HL-60 (cell line): ENCODE measurements around the gene PYDC1.
"Not testable (repeated sequence)": the region's sequence is repeated elsewhere in the genome, so short reads cannot be mapped to it uniquely, and the experiment has no call there.

ENCODE experiments used
- DNase-seq, 2 experiments: peaks; one replicate each; pipeline ENCODE4 v3.0.0-alpha.2; 2010 to 2020; ENCODE audit warnings: low read depth in 1 of 2, low spot score in 1 of 2
- H3K27ac ChIP-seq: fragments of 250-450 bp; sonication (Bioruptor Pico); replicated peaks from 2 replicates; pipeline ENCODE4 v1.5.1; 2020; ENCODE audit warnings: mild to moderate bottlenecking, moderate library complexity
- H3K27me3 ChIP-seq: fragments of 250-450 bp; sonication (Bioruptor Pico); 2 replicates; pipeline ENCODE4 v1.5.1; 2021; ENCODE audit warnings: mild to moderate bottlenecking, moderate library complexity; ENCODE audit not compliant: insufficient read depth, poor library complexity, severe bottlenecking
- H3K4me3 ChIP-seq: replicated peaks from 2 replicates; pipeline ENCODE4 v1.5.1; 2011; ENCODE audit warnings: mild to moderate bottlenecking, control low read depth, low read length; ENCODE audit not compliant: insufficient read depth
- GABPA ChIP-seq: IDR thresholded peaks from 2 replicates; pipeline ENCODE4 v1.6.1; 2012; ENCODE audit warnings: low read depth
- POLR2AphosphoS5 ChIP-seq: IDR thresholded peaks from 2 replicates; pipeline ENCODE4 v1.6.1; 2012; ENCODE audit warnings: low read depth
- SPI1 ChIP-seq: IDR thresholded peaks from 2 replicates; pipeline ENCODE4 v1.6.1; 2012; ENCODE audit warnings: low read depth, mild to moderate bottlenecking, borderline replicate concordance
- TF ChIP-seq, protein P1 (sequence below): IDR thresholded peaks from one replicate; pipeline ENCODE4 v1.5.1; 2011; ENCODE audit warnings: low read length, control low read depth, inconsistent platforms; ENCODE audit not compliant: insufficient read depth
- TF ChIP-seq, protein P2 (sequence below): IDR thresholded peaks from 2 replicates; pipeline ENCODE4 v1.6.1; 2012; ENCODE audit warnings: low read depth; ENCODE audit not compliant: insufficient replicate concordance

Gene PYDC1

DNA sequence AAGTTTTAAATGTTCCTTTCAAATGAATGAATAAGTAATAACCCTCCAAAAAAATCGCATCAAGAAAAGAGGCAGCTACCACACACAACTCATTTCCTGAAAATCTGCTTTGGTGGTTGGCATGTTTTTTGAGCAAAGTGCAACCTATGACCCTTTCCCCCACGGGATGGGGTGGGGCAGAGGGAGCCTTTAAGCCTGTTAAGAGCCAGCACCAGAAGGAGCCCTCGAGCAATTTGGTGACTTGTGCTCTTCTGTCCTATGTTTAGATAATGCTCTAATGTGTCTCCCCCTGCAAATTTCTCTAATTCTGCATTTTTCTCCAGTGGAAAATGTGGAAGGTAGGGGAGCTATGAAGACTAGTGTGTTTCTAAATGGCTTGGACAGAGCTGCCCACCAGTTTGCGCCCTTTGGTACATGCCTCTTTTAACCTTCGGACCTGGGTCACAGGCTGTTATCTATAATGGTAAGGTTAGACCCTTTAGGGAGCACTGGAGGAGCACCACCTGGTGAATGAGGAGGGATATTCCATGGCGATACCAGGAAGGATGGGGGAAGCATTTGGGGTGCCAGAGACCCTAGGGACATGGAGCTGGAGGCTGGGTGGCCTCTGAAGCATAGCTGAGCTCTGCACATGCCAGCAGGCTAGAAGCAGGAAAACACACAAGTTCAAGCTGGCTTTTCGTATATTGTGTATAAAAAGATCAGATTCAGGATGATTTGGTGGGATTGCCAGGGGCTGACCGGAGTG is 15.9 kb downstream of the PYDC1 start:
- Histone ChIP-seq H3K27me3 (no peaks in the 10 kb centered on the region), H3K4me3 (peak overlapping the region; percentile 83), H3K27ac (peak overlapping the region; percentile 86)
- TF ChIP-seq, protein P1, sequence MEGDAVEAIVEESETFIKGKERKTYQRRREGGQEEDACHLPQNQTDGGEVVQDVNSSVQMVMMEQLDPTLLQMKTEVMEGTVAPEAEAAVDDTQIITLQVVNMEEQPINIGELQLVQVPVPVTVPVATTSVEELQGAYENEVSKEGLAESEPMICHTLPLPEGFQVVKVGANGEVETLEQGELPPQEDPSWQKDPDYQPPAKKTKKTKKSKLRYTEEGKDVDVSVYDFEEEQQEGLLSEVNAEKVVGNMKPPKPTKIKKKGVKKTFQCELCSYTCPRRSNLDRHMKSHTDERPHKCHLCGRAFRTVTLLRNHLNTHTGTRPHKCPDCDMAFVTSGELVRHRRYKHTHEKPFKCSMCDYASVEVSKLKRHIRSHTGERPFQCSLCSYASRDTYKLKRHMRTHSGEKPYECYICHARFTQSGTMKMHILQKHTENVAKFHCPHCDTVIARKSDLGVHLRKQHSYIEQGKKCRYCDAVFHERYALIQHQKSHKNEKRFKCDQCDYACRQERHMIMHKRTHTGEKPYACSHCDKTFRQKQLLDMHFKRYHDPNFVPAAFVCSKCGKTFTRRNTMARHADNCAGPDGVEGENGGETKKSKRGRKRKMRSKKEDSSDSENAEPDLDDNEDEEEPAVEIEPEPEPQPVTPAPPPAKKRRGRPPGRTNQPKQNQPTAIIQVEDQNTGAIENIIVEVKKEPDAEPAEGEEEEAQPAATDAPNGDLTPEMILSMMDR, result peak; percentile 19
- TF ChIP-seq POLR2AphosphoS5 (peak; percentile 53; the same call in 1 of the 2 replicates), GABPA (no peak)
- TF ChIP-seq, protein P2, sequence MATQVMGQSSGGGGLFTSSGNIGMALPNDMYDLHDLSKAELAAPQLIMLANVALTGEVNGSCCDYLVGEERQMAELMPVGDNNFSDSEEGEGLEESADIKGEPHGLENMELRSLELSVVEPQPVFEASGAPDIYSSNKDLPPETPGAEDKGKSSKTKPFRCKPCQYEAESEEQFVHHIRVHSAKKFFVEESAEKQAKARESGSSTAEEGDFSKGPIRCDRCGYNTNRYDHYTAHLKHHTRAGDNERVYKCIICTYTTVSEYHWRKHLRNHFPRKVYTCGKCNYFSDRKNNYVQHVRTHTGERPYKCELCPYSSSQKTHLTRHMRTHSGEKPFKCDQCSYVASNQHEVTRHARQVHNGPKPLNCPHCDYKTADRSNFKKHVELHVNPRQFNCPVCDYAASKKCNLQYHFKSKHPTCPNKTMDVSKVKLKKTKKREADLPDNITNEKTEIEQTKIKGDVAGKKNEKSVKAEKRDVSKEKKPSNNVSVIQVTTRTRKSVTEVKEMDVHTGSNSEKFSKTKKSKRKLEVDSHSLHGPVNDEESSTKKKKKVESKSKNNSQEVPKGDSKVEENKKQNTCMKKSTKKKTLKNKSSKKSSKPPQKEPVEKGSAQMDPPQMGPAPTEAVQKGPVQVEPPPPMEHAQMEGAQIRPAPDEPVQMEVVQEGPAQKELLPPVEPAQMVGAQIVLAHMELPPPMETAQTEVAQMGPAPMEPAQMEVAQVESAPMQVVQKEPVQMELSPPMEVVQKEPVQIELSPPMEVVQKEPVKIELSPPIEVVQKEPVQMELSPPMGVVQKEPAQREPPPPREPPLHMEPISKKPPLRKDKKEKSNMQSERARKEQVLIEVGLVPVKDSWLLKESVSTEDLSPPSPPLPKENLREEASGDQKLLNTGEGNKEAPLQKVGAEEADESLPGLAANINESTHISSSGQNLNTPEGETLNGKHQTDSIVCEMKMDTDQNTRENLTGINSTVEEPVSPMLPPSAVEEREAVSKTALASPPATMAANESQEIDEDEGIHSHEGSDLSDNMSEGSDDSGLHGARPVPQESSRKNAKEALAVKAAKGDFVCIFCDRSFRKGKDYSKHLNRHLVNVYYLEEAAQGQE, result no peak
- peak in 1 of 2 experiments; percentile 81 for DNase-seq

DNA sequence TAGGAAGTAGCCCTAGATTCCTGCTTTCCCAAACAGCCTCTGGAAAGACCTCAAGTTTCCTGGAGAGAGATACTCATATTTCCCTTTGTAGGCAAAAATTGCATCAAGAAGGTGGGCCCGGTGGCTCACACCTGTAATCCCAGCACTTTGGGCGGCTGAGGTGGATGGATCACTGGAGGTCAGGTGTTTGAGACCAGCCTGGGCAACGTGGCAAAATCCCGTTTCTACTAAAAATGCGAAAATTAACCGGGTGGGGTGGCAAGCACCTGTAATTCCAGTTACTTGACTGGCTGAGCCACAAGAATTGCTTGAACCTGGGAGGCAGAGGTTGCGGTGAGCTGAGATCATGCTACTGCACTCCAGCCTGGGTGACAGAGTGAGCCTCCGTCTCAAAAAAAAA is 16.8 kb downstream of the PYDC1 start:
- peak; percentile 6; the same call in 1 of the 2 replicates for TF ChIP-seq POLR2AphosphoS5
- not testable (repeated sequence) for H3K27me3 ChIP-seq, DNase-seq, H3K27ac ChIP-seq, H3K4me3 ChIP-seq

DNA sequence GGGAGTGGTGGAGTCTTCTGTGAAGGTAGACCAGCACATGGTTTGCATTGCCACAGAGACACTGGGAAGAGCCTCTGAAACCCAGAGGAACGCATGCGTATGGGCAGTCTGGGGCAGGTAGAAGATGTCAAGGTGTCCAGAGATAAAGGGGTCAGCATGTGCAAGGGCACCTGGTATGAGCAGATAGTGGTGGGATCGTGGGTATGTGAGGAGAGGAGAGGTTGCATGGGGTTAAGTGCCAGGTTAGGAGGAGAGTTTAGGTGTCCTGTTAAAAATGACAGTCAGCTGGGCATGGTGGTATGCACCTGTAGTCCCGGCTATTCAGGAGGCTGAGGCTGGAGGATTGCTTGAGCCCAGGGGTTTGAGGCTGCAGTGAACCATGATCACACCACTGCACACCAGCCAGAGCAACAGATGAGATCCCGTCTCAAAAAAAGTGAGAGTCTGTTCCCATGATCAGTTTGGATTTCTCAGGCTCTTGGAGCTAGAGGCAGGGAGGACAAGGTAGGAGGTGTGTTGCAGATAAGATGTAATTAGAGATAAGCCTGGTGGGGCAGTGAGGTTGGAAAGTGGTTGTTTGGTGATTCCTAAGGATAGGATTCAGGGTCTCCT is 17.4 kb downstream of the PYDC1 start:
- no peak overlapping the region for H3K4me3 ChIP-seq
- H3K27ac ChIP-seq, result no peak overlapping the region; the same call in 1 of the 2 replicates
- TF ChIP-seq GABPA (no peak), SPI1 (no peak)
- TF ChIP-seq, protein P1, result no peak
- TF ChIP-seq, protein P2, result no peak
- no peaks in the 10 kb centered on the region for H3K27me3 ChIP-seq
- DNase-seq, result no peak

DNA sequence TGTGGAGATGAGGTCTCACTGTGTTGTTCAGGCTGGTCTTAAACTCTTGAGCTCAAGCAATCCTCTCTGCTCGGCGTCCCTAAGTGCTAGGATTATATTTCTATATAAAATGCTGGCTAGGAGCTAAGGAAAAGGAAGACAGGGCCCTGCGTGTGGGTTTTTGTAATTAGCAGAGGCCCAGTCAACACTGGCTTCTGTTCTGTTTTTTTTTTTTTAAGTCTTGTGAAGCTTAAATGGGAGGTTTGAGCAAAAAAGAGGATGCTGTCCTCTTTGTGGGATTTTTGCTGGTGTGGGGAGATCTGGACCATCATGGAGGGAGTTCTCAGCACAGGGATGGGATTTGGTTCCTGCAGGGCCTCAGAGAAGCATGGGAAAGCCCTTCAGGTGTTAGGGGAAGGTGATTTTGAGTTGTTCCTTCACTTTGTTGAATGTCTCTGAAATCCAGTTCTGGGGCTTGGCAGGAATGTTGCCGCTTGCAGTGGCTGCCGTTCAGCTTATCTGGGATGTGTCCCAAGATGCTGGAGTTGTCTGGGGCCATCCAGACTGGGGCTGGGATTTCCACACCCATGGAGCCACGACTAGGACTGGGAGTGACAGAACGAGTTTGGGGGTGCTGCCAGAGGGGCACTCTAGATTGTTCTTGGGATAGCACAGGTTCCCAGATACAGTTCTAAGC is 18.6 kb downstream of the PYDC1 start:
- no peak; the same call in 1 of the 2 replicates for TF ChIP-seq POLR2AphosphoS5
- TF ChIP-seq GABPA, result no peak
- TF ChIP-seq, protein P1, result no peak
- TF ChIP-seq, protein P2, result no peak
- TF ChIP-seq SPI1, result no peak
- Histone ChIP-seq H3K4me3 (no peak overlapping the region), H3K27ac (no peak overlapping the region), H3K27me3 (no peaks in the 10 kb centered on the region)
- DNase-seq, result no peak
